Gastroesophageal sphincter (tissue), 4 donors: ENCODE results near the gene ODC1. TPM values are rescaled to one million over a fixed set of nuclear protein-coding genes. Genes with fewer than 3 reads are reported as not detected.

Experiments
- ATAC-seq: fragments of 150-250 bp; one replicate; pipeline ENCODE4 v1.9.1; 2016; ENCODE audit warnings: mild to moderate bottlenecking, moderate library complexity
- H3K27ac ChIP-seq, 4 donors: fragments of 200-600 bp; sonication (generic) in 3 of 4; 1 replicate in 3 of 4; 2 replicates in 1 of 4; pipeline ENCODE4 v1.5.1; 2016 to 2019
- H3K27me3 ChIP-seq: fragments of 200-600 bp; sonication (generic); one replicate; pipeline ENCODE4 v1.5.1; 2019
- H3K36me3 ChIP-seq, 2 donors: fragments of 200-600 bp; sonication (generic); one replicate each; pipeline ENCODE4 v1.5.1; 2019; ENCODE audit warnings: control low read depth in 1 of 2
- H3K4me1 ChIP-seq, 3 donors: fragments of 200-600 bp; sonication (generic); 1 replicate in 2 of 3; 2 replicates in 1 of 3; pipeline ENCODE4 v1.5.1; 2016 to 2019; ENCODE audit warnings: control low read depth in 2 of 3
- H3K4me3 ChIP-seq, 2 donors: fragments of 200-600 bp; sonication (generic); one replicate each; pipeline ENCODE4 v1.5.1; 2019; ENCODE audit warnings: mild to moderate bottlenecking in 1 of 2, moderate library complexity in 1 of 2
- H3K9me3 ChIP-seq, 3 donors: fragments of 200-600 bp; sonication (generic); one replicate each; pipeline ENCODE4 v1.5.1; 2017 to 2019; ENCODE audit warnings: control low read depth in 2 of 3
- EP300 ChIP-seq: sonication (generic); formaldehyde crosslinking; IDR thresholded peaks from one replicate; pipeline ENCODE4 v1.6.1; 2017; ENCODE audit warnings: antibody characterized with exemption, mild to moderate bottlenecking
- POLR2A ChIP-seq, 2 donors: fragments of 450-650 bp; IDR thresholded peaks; one replicate each; pipeline ENCODE4 v1.6.1; 2017; ENCODE audit warnings: antibody characterized with exemption in 2 of 2, mild to moderate bottlenecking in 2 of 2, moderate library complexity in 1 of 2
- POLR2AphosphoS5 ChIP-seq: sonication (generic); formaldehyde crosslinking; IDR thresholded peaks from one replicate; pipeline ENCODE4 v1.6.1; 2017; ENCODE audit warnings: antibody characterized with exemption
- WGBS, 2 donors: methylation state at CpG; one replicate each; pipeline ENCODE4 v1.1.5; 2018; ENCODE audit warnings: low coverage in 1 of 2; 5-methylcytosine and 5-hydroxymethylcytosine counted together
- total RNA-seq, 4 donors: library from RNA; depleted of rRNA; stranded (reverse); fragments of >200 nt; gene quantifications; one replicate each; pipeline ENCODE4 v1.1.0, GENCODE V29; 2016
- TF ChIP-seq, protein P1 (sequence below), 4 experiments: fragments of 200-600 bp in 2 of 4; fragments of 450-650 bp in 2 of 4; sonication (generic) in 1 of 4; IDR thresholded peaks; one replicate each; pipeline ENCODE4 v1.5.1; 2017 to 2019; ENCODE audit warnings: antibody characterized with exemption in 4 of 4, mild to moderate bottlenecking in 2 of 4, moderate library complexity in 2 of 4

ODC1 gene
- total RNA-seq, 4 donors from 2014 or later, result 105 to 199 (median 137) TPM

DNA sequence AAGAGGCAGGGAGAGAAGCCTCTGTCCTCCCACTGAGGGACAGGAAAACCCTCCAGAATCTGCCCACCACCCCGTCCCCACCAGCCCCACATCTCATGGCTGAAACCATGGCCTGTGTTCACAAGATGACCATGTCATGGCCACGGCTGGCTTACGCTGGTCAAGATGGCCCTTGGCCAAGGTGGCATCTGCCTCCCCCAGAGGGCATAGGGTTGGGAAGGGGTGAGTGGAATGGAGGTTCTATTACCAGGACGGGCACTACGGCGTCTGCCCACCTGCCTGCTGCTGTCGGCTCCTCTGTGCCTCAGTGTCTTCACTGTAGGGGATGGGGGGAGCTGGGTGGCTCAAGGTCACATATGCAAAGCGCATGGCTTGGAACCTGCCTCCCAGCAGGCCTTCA is 19.8 kb downstream of the ODC1 start:
- Histone ChIP-seq H3K4me1 (peaks cover 0 to 30% (median 12%) of the 10 kb centered on the region in 3 donors), H3K27ac (peak overlapping the region in 2 of 4 donors; percentile 47 to 56), H3K36me3 (peaks cover 0 to 42% of the 10 kb centered on the region in 2 donors), H3K9me3 (no peaks in the 10 kb centered on the region), H3K4me3 (no peak overlapping the region), H3K27me3 (peaks cover 20% of the 10 kb centered on the region)
- no peak for TF ChIP-seq EP300
- TF ChIP-seq, protein P1, sequence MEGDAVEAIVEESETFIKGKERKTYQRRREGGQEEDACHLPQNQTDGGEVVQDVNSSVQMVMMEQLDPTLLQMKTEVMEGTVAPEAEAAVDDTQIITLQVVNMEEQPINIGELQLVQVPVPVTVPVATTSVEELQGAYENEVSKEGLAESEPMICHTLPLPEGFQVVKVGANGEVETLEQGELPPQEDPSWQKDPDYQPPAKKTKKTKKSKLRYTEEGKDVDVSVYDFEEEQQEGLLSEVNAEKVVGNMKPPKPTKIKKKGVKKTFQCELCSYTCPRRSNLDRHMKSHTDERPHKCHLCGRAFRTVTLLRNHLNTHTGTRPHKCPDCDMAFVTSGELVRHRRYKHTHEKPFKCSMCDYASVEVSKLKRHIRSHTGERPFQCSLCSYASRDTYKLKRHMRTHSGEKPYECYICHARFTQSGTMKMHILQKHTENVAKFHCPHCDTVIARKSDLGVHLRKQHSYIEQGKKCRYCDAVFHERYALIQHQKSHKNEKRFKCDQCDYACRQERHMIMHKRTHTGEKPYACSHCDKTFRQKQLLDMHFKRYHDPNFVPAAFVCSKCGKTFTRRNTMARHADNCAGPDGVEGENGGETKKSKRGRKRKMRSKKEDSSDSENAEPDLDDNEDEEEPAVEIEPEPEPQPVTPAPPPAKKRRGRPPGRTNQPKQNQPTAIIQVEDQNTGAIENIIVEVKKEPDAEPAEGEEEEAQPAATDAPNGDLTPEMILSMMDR (IDR thresholded peaks at IDR 0.05), result no peak
- no peak for ATAC-seq
- no CpG with 5 or more reads among the region's 8 CpGs for WGBS, 2 donors

DNA sequence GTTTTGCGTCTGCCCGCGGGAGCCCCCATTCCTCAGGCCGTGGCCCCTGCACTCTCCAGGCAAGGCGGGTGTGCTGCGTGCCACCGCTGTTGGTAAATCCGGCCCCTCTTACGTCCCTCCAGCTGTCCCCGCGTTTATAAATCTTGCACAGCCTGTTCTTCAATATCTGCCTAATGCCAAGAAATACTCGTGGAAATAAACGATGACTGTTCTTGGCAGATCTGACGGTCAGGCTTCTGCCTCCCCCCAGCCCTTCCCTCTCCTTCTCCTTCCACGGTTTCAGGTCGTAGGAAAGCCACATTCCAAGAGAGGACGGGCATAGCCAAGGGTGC is 20.5 kb downstream of the ODC1 start:
- Histone ChIP-seq H3K4me3 (no peak overlapping the region), H3K4me1 (peaks cover 0 to 26% (median 8%) of the 10 kb centered on the region in 3 donors), H3K9me3 (no peaks in the 10 kb centered on the region), H3K27me3 (peaks cover 16% of the 10 kb centered on the region), H3K36me3 (peaks cover 0 to 50% of the 10 kb centered on the region in 2 donors), H3K27ac (peak overlapping the region in 3 of 4 donors; percentile 43 to 56 (median 47))
- TF ChIP-seq POLR2AphosphoS5, result no peak
- TF ChIP-seq, protein P1 (IDR thresholded peaks at IDR 0.05), result no peak
- TF ChIP-seq EP300, result no peak
- TF ChIP-seq POLR2A (IDR thresholded peaks at IDR 0.05), result no peak
- peak; percentile 23 for ATAC-seq
- WGBS, 2 donors, result 38 to 43% methylated on average over 8 to 17 of the region's 17 CpGs

DNA sequence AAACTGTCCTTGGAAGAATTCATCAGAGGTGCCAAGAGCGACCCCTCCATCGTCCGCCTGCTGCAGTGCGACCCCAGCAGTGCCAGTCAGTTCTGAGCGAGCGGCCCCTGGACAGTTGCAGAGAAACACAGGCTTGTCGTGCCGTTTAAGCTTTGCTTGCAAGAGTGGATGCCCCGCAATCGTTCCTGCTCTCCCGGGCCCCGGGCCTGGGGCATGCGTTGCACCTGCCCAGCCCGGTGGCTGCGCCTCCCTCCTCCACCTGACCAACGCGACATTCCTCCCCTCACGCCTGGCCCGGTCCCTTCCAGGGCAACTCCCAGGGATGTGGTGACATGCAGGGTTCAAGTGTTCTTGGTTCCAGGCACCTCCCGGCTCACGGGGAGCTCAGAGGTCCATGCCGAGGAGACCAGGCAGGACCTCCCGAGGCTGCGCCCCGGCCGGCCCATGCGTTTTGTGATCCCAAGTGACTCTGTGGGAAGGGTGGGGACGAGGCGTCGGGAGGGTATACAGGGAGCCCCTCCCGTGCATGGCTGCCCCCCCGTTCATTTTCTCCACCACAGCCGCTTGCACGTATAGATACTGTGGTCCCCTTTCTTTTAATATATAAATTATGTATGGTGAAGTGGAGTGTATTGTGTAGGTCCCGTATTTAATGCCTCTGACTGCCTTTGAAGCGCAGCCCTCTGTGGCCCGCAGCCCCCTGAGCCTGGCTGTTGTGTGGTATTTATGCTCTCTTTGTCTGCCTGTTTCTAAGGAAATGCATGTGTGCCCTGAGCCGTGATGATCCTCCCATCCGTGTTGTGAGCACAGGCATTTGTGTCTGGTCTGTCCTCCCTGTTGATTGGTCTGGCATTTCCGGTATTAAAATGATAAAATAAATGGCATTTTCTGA is 21.2 kb downstream of the ODC1 start:
- WGBS, 2 donors, result 57 to 97% methylated on average over 5 of the region's 40 CpGs
- Histone ChIP-seq H3K27me3 (peaks cover 10% of the 10 kb centered on the region), H3K4me3 (no peak overlapping the region), H3K9me3 (no peaks in the 10 kb centered on the region), H3K36me3 (peaks cover 0 to 56% of the 10 kb centered on the region in 2 donors), H3K4me1 (peaks cover 0 to 20% (median 3%) of the 10 kb centered on the region in 3 donors), H3K27ac (peak overlapping the region in 3 of 4 donors; percentile 43 to 56 (median 47))
- ATAC-seq, result no peak
- no peak for TF ChIP-seq EP300
- TF ChIP-seq POLR2A (IDR thresholded peaks at IDR 0.05), result no peak
- TF ChIP-seq, protein P1 (IDR thresholded peaks at IDR 0.05), result no peak
- no peak for TF ChIP-seq POLR2AphosphoS5

DNA sequence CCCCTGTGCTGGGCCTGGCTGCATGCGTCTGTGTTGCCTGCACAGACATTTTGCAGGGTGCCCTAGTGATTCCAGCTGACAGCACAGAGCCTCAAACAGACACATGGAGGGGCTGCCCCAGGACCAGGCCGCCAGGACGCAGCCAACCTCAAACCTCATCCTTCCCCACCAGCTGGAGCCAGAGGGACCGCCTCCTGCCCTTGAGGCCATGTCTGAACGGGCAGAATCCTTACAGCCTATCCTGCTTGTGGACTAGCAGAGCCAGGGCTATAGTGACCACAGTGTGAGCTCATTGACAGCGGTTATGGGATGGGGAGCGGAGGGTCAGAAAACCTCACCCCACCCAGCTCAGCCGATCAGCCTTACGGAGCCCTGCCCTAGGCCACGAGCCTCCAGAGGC is 22.4 kb downstream of the ODC1 start:
- no peaks in the 10 kb centered on the region for H3K9me3 ChIP-seq
- no peak overlapping the region for H3K4me3 ChIP-seq
- no peaks in the 10 kb centered on the region for H3K27me3 ChIP-seq
- peaks cover 0 to 18% (median 2%) of the 10 kb centered on the region in 3 donors for H3K4me1 ChIP-seq
- H3K27ac ChIP-seq, result no peak overlapping the region
- peaks cover 0 to 69% of the 10 kb centered on the region in 2 donors for H3K36me3 ChIP-seq
- TF ChIP-seq POLR2A (IDR thresholded peaks at IDR 0.05), result no peak
- TF ChIP-seq, protein P1 (IDR thresholded peaks at IDR 0.05), result no peak
- no peak for ATAC-seq
- 80% methylated on average over 1 of the region's 10 CpGs; no CpG with 5 or more reads in 1 of the 2 donors for WGBS, 2 donors

DNA sequence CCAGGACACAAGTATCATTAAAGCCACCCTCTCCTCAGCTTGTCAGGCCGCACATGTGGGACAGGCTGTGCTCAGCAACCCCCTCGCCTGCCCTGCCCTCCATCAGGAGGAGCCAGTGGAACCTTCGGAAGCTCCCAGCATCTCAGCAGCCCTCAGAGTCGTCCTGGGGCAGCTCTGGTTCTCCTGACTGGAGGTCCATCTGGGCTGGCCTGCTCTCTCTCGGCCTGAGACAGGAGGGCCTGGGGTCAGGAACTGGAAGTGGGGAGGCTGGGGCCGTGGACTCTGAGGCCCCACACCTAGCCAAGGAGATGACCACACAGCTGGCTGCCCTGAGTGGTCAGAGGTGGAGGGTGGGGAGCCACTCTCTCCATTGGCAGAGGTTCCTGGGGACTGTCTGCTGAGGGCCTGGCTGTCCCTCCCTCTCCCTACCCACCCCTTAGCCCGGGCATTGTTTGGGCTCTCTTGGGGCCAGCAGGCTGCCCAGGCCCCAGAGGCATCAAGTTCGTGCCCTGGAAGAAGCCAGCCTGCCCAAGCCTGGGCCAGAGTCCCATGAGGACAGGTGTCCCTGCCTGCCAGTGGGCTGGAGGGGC is 23.1 kb downstream of the ODC1 start:
- Histone ChIP-seq H3K4me1 (peaks cover 0 to 18% (median 2%) of the 10 kb centered on the region in 3 donors), H3K27me3 (no peaks in the 10 kb centered on the region), H3K36me3 (peaks cover 0 to 76% of the 10 kb centered on the region in 2 donors), H3K27ac (no peak overlapping the region), H3K4me3 (no peak overlapping the region), H3K9me3 (no peaks in the 10 kb centered on the region)
- TF ChIP-seq POLR2AphosphoS5, result no peak
- no peak for TF ChIP-seq EP300
- TF ChIP-seq POLR2A (IDR thresholded peaks at IDR 0.05), result no peak
- TF ChIP-seq, protein P1 (IDR thresholded peaks at IDR 0.05), result no peak
- no CpG with 5 or more reads among the region's 8 CpGs for WGBS, 2 donors
- ATAC-seq, result no peak
